T-helper 1 cell treated with Interleukin-12 subunit alpha and Interleukin-12 subunit beta and Interleukin-4 antibody, amounts not matched to agents 30 μg/mL and 1 μg/mL, for 36 hours (primary cell): ENCODE results near the gene UFM1.
"Not testable (repeated sequence)": the region's sequence is repeated elsewhere in the genome, so short reads cannot be mapped to it uniquely, and the experiment has no call there.

Experiments
- H3K27ac Mint-ChIP-seq: one replicate; pipeline ENCODE4 v1.8.0; 2021; ENCODE audit warnings: mild to moderate bottlenecking, mixed read lengths
- H3K27me3 Mint-ChIP-seq: one replicate; pipeline ENCODE4 v1.8.0; 2021; ENCODE audit warnings: low read depth, mixed read lengths
- H3K36me3 Mint-ChIP-seq: one replicate; pipeline ENCODE4 v1.8.0; 2021; ENCODE audit warnings: low read depth, mixed read lengths
- H3K4me1 Mint-ChIP-seq: one replicate; pipeline ENCODE4 v1.8.0; 2021; ENCODE audit warnings: low read depth, mixed read lengths
- H3K4me3 Mint-ChIP-seq: one replicate; pipeline ENCODE4 v1.8.0; 2021; ENCODE audit warnings: mild to moderate bottlenecking, moderate library complexity, mixed read lengths
- H3K9me3 Mint-ChIP-seq: one replicate; pipeline ENCODE4 v1.8.0; 2021; ENCODE audit warnings: mixed read lengths

UFM1 gene

DNA sequence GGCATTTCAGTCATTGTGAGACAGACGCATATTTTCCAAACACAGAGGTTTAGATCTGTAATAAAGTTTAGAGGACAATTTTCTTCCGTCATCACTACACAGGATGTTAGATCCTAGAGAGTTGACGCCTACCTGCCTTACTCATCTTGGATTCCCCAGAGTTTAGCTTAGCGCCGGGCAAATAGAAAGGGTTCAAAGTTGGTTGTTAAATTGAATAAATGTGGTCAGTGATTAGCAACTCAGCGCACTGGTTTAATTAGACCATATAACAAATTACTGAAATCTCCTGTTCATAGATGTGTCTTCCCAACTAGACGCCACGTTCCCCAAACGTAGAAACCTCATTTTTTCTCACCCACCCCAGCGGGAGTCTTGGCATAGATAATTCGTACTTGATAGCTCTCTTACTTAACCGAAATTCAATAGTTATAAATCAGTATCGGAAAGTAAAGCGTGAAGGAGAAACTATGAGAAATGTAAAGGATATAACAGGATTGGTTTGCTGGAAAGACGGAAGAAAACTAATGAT lies 726 bp upstream of the UFM1 start:
- H3K27ac Mint-ChIP-seq, result peak overlapping the region; percentile 99
- H3K4me3 Mint-ChIP-seq, result peak overlapping the region; percentile 100
- peaks cover 32% of the 10 kb centered on the region for H3K4me1 Mint-ChIP-seq
- peaks cover 9% of the 10 kb centered on the region for H3K27me3 Mint-ChIP-seq
- H3K36me3 Mint-ChIP-seq, result peaks cover 15% of the 10 kb centered on the region
- H3K9me3 Mint-ChIP-seq, result no peaks in the 10 kb centered on the region

DNA sequence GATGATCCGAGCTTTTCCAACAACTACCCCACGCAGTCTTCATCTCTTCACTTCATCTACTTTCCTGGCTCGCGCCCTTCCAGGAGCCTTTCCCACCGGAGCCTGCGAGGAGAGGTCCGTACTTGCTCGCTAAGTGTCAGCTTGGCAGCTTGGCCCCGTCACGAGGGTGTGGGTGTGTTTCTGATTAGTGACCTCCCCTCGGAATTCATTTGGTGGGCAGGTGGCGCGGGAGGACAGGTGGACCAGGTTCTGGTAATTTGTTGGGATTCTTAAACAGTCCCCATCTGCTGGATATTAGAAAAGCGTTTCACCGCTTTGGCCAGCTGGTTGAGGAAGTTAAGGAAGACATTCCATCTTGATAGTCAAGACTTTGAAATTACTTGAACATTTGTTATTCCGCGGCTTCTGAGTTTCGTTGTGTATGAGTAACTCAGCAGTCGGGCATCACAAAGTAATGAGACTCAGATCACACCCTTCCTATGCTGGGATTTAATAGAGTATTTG lies 515 bp downstream of the UFM1 start:
- H3K36me3 Mint-ChIP-seq, result peaks cover 18% of the 10 kb centered on the region
- peak overlapping the region; percentile 99 for H3K27ac Mint-ChIP-seq
- H3K27me3 Mint-ChIP-seq, result peaks cover 9% of the 10 kb centered on the region
- H3K4me3 Mint-ChIP-seq, result peak overlapping the region; percentile 100
- H3K9me3 Mint-ChIP-seq, result no peaks in the 10 kb centered on the region
- H3K4me1 Mint-ChIP-seq, result peaks cover 33% of the 10 kb centered on the region

DNA sequence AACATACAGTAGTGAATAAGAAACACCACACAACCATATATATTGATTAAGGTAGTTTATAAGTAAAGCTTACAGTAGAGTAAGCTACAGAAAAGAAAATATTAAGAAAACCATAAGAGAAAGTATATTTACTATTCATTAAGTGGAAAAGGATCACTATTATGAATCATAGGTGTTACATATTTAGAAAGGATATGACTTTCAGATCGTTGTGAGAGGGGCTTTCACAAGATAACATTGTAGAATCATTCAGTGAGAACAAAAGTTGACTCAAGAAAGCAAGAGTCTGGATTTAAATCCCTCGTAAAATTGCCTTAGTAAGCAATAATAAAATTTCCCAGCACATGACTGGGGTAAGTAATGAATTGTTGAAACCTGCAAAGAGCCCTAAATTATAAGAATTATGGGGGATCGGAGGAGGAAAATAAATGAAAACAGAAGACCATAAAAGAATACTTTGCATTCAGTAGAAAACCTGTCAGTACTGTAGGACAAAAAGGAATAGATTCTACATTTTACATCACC lies 6.0 kb downstream of the UFM1 start:
- H3K9me3 Mint-ChIP-seq, result no peaks in the 10 kb centered on the region
- no peak overlapping the region for H3K27ac Mint-ChIP-seq
- peaks cover 26% of the 10 kb centered on the region for H3K4me1 Mint-ChIP-seq
- H3K27me3 Mint-ChIP-seq, result no peaks in the 10 kb centered on the region
- H3K4me3 Mint-ChIP-seq, result no peak overlapping the region
- peaks cover 28% of the 10 kb centered on the region for H3K36me3 Mint-ChIP-seq

DNA sequence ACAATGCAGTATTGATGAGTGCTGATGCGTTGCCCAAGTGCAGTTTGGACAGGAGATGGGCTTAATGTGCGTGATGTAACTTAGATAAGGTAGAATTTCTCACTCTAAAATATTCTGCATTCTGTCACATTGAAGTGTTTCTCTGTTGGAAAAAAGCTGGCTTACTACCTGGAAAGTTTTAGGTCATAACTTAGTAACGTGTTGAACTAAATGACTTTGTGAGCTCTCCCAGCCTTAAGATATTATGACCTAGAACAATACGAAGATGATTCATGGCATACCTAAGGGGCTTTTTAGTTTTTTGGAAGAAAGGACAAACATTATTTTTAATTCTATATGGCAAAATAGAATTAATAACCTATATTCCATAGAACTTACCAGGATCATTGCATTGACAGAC lies 9.0 kb downstream of the UFM1 start:
- H3K27ac Mint-ChIP-seq, result no peak overlapping the region
- no peak overlapping the region for H3K4me3 Mint-ChIP-seq
- peaks cover 30% of the 10 kb centered on the region for H3K36me3 Mint-ChIP-seq
- no peaks in the 10 kb centered on the region for H3K9me3 Mint-ChIP-seq
- H3K27me3 Mint-ChIP-seq, result no peaks in the 10 kb centered on the region
- H3K4me1 Mint-ChIP-seq, result peaks cover 4% of the 10 kb centered on the region

DNA sequence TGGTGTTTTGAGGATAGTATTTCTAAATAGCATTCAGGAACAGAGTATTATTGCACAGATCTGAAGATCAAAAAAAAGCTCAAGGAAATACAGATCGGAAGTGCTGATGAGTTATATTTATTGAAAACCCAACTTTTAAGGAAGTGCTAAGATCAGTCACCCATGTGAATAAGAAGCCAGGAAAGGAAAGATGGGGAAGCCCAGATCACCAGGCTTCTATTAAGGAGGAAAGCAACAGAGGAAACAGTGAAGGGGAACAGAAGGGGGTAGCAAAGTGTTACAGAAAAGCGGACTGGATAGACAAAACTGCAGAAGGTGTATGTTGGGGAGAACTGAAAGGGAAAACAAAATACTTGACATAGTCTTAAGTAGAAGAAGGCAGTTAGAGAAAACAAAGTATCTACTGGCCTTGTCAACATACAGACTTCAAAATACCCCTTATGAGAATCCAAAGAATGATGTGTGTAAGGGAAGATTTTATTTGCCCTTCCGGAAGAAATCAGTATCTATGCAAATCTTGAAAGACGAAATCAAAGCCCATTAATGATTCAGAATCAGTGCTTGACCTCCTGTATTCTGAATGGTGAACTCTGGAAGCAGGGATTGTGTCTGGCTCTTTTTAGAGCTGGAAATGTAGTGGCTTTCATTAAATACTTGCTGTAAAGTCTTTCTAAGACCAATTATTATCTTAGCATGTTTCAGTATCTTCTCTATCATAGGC lies 12.1 kb downstream of the UFM1 start:
- Mint-ChIP-seq H3K9me3 (no peaks in the 10 kb centered on the region), H3K27ac (no peak overlapping the region), H3K4me1 (no peaks in the 10 kb centered on the region), H3K4me3 (no peak overlapping the region), H3K27me3 (no peaks in the 10 kb centered on the region), H3K36me3 (peaks cover 20% of the 10 kb centered on the region)

DNA sequence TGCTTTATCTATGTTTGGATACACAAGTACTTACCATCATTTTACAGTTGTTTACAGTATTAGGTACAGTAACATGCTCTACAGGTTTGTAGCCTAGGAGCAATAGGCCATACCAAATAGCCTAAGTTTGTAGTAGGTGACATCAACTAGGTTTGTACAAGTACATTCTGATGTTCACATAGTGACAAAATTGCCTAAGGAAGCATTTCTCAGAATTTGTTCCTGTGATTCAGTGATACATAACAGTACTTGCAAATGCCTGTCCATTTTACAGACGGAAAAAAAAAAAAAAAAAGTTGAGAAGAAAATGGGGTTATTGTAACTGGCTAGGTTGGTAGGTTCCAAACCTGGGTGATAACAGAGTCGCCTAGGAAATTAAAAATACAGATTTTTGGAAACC lies 13.6 kb downstream of the UFM1 start:
- H3K27ac Mint-ChIP-seq, result no peak overlapping the region
- H3K9me3 Mint-ChIP-seq, result no peaks in the 10 kb centered on the region
- no peak overlapping the region for H3K4me3 Mint-ChIP-seq
- H3K27me3 Mint-ChIP-seq, result no peaks in the 10 kb centered on the region
- H3K36me3 Mint-ChIP-seq, result peaks cover 20% of the 10 kb centered on the region
- no peaks in the 10 kb centered on the region for H3K4me1 Mint-ChIP-seq

DNA sequence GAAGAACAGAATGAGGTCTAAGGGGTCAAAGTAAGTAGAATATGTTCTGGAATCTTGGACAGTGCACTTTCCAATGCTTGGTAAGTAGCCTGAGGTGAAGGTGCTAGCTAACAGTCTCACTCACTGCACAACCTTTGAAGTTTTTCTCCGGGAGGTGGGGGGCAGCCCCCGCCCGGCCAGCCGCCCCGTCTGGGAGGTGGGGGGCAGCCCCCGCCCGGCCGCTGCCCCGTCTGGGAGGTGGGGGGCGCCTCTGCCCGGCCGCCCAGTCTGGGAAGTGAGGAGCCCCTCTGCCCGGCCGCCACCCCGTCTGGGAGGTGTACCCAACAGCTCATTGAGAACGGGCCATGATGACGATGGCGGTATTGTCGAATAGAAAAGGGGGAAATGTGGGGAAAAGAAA lies 14.1 kb downstream of the UFM1 start:
- not testable (repeated sequence) for H3K27ac Mint-ChIP-seq, H3K4me3 Mint-ChIP-seq, H3K9me3 Mint-ChIP-seq, H3K4me1 Mint-ChIP-seq, H3K27me3 Mint-ChIP-seq
- H3K36me3 Mint-ChIP-seq, result peaks cover 18% of the 10 kb centered on the region

DNA sequence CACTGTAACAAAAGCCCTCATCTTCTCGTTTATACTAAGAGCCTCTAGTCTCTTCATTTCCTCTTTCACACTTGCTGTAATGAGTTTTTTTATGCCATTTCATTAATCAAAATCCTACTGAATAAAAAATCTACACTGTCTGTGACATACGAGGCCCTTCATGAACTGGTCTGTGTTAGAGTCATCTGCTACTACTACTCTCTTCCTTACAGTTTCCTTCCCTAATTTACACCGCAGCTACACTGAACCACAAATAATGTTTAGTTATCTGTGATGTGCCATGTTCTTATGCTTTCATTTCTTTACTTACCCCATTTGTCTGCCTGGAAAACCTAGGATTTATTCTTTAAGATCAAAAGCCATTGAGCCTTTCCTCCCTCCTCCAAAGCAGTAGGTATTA lies 16.0 kb downstream of the UFM1 start:
- H3K4me3 Mint-ChIP-seq, result no peak overlapping the region
- peaks cover 4% of the 10 kb centered on the region for H3K27me3 Mint-ChIP-seq
- H3K4me1 Mint-ChIP-seq, result no peaks in the 10 kb centered on the region
- no peaks in the 10 kb centered on the region for H3K9me3 Mint-ChIP-seq
- peaks cover 16% of the 10 kb centered on the region for H3K36me3 Mint-ChIP-seq
- no peak overlapping the region for H3K27ac Mint-ChIP-seq

DNA sequence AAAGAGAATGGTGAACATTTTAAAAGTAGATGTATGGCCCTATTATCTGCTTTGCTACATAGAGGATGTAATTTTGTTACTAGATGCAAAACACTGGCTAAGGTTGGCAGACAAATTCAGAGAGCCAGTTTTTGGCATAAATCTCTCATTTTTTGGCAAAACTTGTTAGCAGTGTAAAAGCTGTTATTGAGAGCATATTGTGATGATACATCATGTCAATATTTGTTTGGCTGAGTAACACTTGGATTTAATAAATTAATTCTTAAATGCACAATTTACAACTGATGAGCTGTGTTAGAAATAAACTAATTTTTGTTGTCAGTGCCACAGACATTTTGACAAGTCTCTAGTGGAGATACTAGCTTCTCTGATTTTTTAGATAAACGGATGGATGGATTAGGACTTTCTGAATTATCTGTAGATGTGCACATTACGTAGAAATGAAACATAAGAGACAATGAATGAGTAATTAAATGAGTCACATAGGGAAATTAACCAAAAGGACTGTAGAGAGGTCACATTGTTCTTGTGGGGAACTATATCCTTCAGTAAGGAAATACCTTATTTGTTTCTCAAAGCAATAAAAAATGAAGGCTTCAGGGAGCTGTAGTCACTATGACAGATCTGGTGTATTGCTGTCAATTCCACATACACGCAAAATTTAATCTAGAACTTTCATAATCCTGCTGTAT lies 17.4 kb downstream of the UFM1 start:
- H3K4me3 Mint-ChIP-seq, result no peak overlapping the region
- no peaks in the 10 kb centered on the region for H3K4me1 Mint-ChIP-seq
- peaks cover 4% of the 10 kb centered on the region for H3K27me3 Mint-ChIP-seq
- H3K9me3 Mint-ChIP-seq, result no peaks in the 10 kb centered on the region
- H3K36me3 Mint-ChIP-seq, result peaks cover 5% of the 10 kb centered on the region
- no peak overlapping the region for H3K27ac Mint-ChIP-seq

DNA sequence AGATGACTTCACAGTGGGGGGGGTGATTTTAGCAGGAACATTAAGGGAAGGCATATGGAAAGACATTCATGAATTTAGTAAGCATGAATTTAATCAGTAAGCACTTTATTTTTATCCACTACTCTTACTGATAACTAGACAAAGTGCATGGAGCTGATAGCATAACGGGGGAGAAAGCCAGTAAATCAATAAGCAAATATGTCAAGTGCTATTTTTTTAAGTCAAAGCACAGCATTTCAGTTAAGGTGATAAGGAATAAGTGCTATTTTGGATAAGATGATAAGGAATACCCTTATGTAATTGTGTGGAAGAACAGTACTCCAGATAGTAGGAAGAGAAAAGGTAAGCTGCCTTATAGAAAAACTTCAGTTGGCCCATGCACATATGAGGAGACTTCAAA lies 19.4 kb downstream of the UFM1 start:
- H3K4me1 Mint-ChIP-seq, result no peaks in the 10 kb centered on the region
- H3K4me3 Mint-ChIP-seq, result no peak overlapping the region
- peaks cover 10% of the 10 kb centered on the region for H3K27me3 Mint-ChIP-seq
- H3K36me3 Mint-ChIP-seq, result no peaks in the 10 kb centered on the region
- no peaks in the 10 kb centered on the region for H3K9me3 Mint-ChIP-seq
- no peak overlapping the region for H3K27ac Mint-ChIP-seq

DNA sequence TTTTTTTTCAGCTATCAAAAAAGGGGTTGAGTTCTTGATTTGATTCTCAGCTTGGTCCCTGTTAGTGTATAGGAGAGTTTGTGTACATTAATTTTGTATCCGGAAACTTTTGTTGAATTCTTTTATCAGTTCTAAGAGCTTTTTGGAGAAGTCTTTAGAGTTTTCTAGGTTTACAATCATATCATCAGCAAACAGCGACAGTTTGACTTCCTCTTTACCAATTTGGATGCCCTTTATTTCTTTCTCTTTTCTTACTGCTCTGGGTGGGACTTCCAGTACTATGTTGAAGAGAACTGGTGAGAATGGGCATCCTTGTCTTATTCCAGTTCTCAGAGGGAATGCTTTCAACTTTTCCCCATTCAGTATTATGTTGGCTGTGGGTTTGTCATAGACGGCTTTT lies 20.4 kb downstream of the UFM1 start:
- H3K4me3 Mint-ChIP-seq, H3K27me3 Mint-ChIP-seq, H3K27ac Mint-ChIP-seq, H3K4me1 Mint-ChIP-seq, H3K36me3 Mint-ChIP-seq, H3K9me3 Mint-ChIP-seq: not testable (repeated sequence)

DNA sequence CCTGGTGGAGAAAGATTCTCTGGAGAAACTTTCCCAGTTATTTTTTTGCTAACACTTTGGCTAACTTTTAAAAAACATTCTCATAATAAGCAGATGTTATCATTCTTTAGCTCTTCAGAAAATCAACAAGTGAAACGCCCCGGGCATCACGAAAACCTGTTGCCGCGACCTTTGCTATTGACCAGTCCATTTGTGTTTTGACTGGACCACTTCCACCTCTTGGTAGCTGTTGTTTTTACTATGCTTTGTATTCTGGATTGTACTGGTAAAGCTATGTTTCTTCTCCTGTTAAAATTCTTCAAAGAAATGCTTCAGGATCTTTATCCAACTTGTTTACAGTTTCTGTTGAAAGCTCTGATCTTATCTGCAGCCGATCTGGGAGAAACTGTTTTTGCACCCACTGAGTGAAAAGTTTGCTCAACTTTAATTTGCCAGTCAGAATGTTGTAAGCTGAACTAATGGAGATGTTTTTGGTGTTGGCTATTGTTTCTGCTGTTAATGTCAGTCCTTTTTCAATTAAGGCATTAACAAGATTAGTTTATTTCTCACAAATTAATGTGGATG lies 23.3 kb downstream of the UFM1 start:
- Mint-ChIP-seq H3K27ac (no peak overlapping the region), H3K9me3 (no peaks in the 10 kb centered on the region), H3K27me3 (peaks cover 10% of the 10 kb centered on the region), H3K4me1 (no peaks in the 10 kb centered on the region), H3K4me3 (no peak overlapping the region), H3K36me3 (no peaks in the 10 kb centered on the region)

DNA sequence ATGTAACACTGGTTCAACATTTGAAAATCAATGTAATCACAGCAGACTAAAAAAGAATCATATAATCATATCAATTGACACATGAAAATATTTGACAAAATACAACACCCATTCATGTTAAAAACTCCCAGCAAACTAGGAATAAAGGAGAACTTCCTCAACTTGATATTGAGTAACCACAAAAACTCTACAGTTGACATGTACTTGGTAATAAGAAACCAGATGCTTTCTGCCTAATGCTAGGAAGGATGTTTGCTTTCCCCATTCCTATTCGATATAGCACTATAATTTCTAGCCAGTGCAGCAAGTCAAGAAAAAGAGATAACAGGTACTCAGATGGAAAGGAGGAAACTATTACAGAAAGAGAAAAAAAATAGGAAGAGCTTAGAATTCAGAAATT lies 26.9 kb downstream of the UFM1 start:
- Mint-ChIP-seq H3K4me1 (no peaks in the 10 kb centered on the region), H3K27me3 (peaks cover 8% of the 10 kb centered on the region), H3K4me3 (no peak overlapping the region), H3K36me3 (no peaks in the 10 kb centered on the region), H3K27ac (no peak overlapping the region), H3K9me3 (no peaks in the 10 kb centered on the region)

DNA sequence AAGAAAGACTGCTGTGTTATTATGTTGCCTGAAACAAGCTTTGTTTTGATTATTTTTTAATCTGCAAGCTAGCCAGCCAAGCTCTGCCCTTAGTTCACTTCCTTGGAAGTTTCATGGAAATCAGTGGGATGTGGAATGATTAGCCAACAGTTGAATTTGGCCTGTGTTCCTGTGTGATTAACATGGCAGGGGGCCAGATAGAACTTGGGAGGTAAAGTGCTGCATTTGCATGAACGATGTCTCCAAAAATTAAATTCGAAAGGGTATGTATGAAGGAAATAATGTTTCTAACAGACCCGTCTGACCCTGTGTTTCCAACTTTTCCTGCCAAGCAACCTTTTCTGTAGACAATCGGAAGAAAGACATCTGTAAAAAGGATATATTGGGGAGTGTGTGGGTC lies 32.2 kb downstream of the UFM1 start:
- Mint-ChIP-seq H3K36me3 (no peaks in the 10 kb centered on the region), H3K27me3 (peaks cover 3% of the 10 kb centered on the region), H3K27ac (no peak overlapping the region), H3K9me3 (no peaks in the 10 kb centered on the region), H3K4me3 (no peak overlapping the region), H3K4me1 (no peaks in the 10 kb centered on the region)

DNA sequence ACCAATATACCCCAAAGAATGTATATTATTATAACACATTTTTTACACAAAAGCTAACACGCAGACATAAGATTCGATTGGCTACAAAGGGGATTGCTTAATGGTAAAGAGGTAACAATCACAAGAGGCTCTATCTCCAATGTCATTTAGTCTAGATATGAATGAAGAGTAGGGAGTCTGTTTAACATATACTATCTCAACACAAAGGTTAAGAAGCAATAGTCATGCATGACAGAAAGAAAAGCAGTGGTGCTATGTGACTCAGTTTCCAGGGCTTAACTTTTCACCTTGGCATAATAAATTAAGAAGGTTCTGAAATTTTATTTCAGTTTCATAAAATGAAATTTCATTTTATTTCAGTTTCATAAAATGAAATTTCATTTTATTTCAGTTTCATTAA lies 33.3 kb downstream of the UFM1 start:
- no peaks in the 10 kb centered on the region for H3K4me1 Mint-ChIP-seq

More for the DNA sequence above, 33.3 kb downstream of the UFM1 start:
- H3K9me3 Mint-ChIP-seq, result no peaks in the 10 kb centered on the region
- H3K4me3 Mint-ChIP-seq, result no peak overlapping the region
- no peaks in the 10 kb centered on the region for H3K36me3 Mint-ChIP-seq
- H3K27me3 Mint-ChIP-seq, result peaks cover 3% of the 10 kb centered on the region
- no peak overlapping the region for H3K27ac Mint-ChIP-seq
